Chondrocyte (in vitro differentiated cells): ENCODE results near the gene TNRC6B. TPM values are rescaled to one million over a fixed set of nuclear protein-coding genes. Genes with fewer than 3 reads are reported as not detected.

Experiments
- DNase-seq: peaks from one replicate; pipeline ENCODE4 v3.0.0; 2021; ENCODE audit warnings: mixed read lengths, low spot score
- H3K27ac Mint-ChIP-seq: one replicate; pipeline ENCODE4 v1.8.0; 2021; ENCODE audit warnings: mild to moderate bottlenecking, moderate library complexity, mixed read lengths; ENCODE audit not compliant: unreplicated experiment
- H3K27me3 Mint-ChIP-seq: 2 replicates; pipeline ENCODE4 v1.8.0; 2021; ENCODE audit warnings: low read depth, mixed read lengths
- H3K36me3 Mint-ChIP-seq: 2 replicates; pipeline ENCODE4 v1.8.0; 2021; ENCODE audit warnings: low read depth, mixed read lengths
- H3K4me1 Mint-ChIP-seq: 2 replicates; pipeline ENCODE4 v1.8.0; 2021; ENCODE audit warnings: low read depth, mild to moderate bottlenecking, mixed read lengths
- H3K4me3 Mint-ChIP-seq: one replicate; pipeline ENCODE4 v1.8.0; 2021; ENCODE audit warnings: mild to moderate bottlenecking, moderate library complexity, mixed read lengths; ENCODE audit not compliant: unreplicated experiment
- H3K9me3 Mint-ChIP-seq: 2 replicates; pipeline ENCODE4 v1.8.0; 2021; ENCODE audit warnings: low read depth, mixed read lengths
- total RNA-seq: library from RNA; stranded (reverse); gene quantifications from 3 replicates; pipeline ENCODE4 v1.2.1, GENCODE V29; 2021
- TF ChIP-seq, protein P1 (sequence below): fragments of 200-600 bp; sonication (generic); IDR thresholded peaks from 2 replicates; pipeline ENCODE4 v1.5.0; 2021; ENCODE audit warnings: antibody characterized with exemption, mild to moderate bottlenecking, moderate library complexity

The TNRC6B gene
- total RNA-seq, 1 donor from 2014 or later: 30.9 TPM

GRCh38 chr22:40236131-40236665 is 58.5 kb downstream of the TNRC6B start:
- H3K4me3 Mint-ChIP-seq: no peak overlapping the region
- no peak for DNase-seq
- TF ChIP-seq, protein P1, sequence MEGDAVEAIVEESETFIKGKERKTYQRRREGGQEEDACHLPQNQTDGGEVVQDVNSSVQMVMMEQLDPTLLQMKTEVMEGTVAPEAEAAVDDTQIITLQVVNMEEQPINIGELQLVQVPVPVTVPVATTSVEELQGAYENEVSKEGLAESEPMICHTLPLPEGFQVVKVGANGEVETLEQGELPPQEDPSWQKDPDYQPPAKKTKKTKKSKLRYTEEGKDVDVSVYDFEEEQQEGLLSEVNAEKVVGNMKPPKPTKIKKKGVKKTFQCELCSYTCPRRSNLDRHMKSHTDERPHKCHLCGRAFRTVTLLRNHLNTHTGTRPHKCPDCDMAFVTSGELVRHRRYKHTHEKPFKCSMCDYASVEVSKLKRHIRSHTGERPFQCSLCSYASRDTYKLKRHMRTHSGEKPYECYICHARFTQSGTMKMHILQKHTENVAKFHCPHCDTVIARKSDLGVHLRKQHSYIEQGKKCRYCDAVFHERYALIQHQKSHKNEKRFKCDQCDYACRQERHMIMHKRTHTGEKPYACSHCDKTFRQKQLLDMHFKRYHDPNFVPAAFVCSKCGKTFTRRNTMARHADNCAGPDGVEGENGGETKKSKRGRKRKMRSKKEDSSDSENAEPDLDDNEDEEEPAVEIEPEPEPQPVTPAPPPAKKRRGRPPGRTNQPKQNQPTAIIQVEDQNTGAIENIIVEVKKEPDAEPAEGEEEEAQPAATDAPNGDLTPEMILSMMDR: no peak
- no peaks in the 10 kb centered on the region for H3K9me3 Mint-ChIP-seq
- H3K36me3 Mint-ChIP-seq: peaks cover 5% of the 10 kb centered on the region
- no peak overlapping the region for H3K27ac Mint-ChIP-seq
- H3K4me1 Mint-ChIP-seq: peaks cover 59% of the 10 kb centered on the region
- H3K27me3 Mint-ChIP-seq: no peaks in the 10 kb centered on the region

- TF ChIP-seq, protein P1: no peak
- Mint-ChIP-seq H3K36me3 (peaks cover 2% of the 10 kb centered on the region), H3K4me1 (peaks cover 58% of the 10 kb centered on the region), H3K27me3 (no peaks in the 10 kb centered on the region), H3K9me3 (no peaks in the 10 kb centered on the region), H3K4me3 (no peak overlapping the region), H3K27ac (no peak overlapping the region)
- DNase-seq: no peak
Observed at GRCh38 chr22:40237241-40237640, 59.5 kb downstream of the TNRC6B start.

DNA sequence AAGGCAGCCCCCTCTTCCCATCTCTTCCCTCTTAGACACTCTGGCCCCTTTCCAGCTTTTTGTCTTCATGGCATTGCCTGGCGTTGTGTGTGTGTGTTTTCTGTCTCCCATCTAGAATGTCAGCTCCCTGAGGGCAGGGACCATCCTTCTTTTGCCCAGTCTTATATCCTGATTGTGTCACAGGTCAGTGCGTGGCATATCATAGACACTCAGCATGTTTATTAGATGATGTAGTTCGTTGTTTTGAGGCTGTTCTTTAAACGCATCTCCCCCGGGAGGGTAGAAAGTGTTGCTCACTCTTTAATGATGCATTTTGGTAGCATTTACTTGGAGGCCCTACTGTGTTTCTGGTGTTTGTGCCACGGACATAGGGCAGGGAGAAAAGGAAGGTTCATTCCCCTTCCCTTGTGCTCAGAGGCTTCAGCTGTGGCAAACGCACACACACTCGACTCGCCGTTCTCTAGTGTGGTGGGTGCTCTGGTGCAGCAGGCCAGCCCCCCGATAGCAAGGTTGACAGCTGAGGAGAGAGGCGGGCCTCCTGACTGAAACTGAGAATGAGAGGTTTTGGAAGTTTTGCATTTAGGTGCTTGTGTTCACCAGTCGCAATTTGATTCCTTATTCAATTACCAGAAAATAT is 60.2 kb downstream of the TNRC6B start:
- DNase-seq: no peak
- Mint-ChIP-seq H3K27ac (peak overlapping the region; percentile 84), H3K9me3 (no peaks in the 10 kb centered on the region), H3K27me3 (no peaks in the 10 kb centered on the region), H3K4me1 (peaks cover 56% of the 10 kb centered on the region), H3K4me3 (no peak overlapping the region), H3K36me3 (peaks cover 1% of the 10 kb centered on the region)
- TF ChIP-seq, protein P1: no peak

DNA sequence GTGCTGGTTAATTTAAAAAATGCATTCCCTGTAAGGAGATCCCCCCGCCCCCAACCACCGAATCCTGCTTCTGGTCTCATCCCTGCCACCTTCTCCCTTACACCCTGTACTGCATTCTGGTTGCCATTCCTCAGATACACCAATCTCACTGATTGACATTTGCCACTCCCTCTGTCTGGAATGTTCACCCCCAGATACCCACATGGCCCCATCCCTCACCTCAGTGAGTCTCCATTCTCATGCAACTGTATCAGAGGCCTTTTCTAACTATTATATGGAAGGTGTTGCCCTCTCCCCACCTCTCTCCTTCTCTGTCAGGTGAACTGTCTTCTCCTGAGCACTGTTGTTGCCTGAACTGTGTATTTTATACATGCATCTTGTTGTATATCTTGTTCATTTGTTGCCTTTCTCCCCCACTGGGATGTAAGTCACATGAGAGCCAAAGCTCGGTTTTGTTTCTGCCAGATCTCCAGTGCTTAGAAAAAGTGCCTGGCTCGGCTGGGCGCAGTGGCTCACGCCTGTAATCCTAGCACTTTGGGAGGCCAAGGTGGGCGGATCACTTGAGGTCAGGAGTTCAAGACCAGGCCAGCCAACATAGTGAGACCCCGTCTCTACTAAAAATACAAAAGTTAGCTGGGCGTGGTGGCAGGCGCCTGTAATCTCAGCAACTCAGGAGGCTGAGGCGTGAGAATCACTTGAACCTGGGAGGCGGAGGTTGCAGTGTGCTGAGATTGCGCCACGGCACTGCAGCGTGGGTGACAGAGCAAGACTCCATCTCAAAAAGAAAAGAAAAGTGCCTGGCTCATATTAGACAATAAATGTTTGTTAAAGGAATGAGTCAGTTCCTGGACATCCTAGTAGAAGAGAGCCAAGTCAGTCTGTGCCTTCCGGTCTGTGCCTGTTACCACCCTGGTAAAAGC is 61.0 kb downstream of the TNRC6B start:
- Mint-ChIP-seq H3K27ac (peak overlapping the region; percentile 84), H3K27me3 (no peaks in the 10 kb centered on the region), H3K4me3 (peak overlapping the region; percentile 33), H3K9me3 (no peaks in the 10 kb centered on the region), H3K4me1 (peaks cover 56% of the 10 kb centered on the region), H3K36me3 (peaks cover 1% of the 10 kb centered on the region)
- DNase-seq: no peak
- TF ChIP-seq, protein P1: no peak

GRCh38 chr22:40239345-40239683 is 61.6 kb downstream of the TNRC6B start:
- Mint-ChIP-seq H3K4me3 (no peak overlapping the region), H3K27ac (peak overlapping the region; percentile 84), H3K36me3 (peaks cover 1% of the 10 kb centered on the region), H3K9me3 (no peaks in the 10 kb centered on the region), H3K27me3 (no peaks in the 10 kb centered on the region), H3K4me1 (peaks cover 59% of the 10 kb centered on the region)
- DNase-seq: no peak
- TF ChIP-seq, protein P1: no peak
